ENCODE results near the gene PBX1.

PBX1 gene

GRCh38 chr1:164802529-164803282 is 243.7 kb downstream of the PBX1 start:
- no peak overlapping the region for H3K9ac ChIP-seq (ENCODE audit: low read length)
- TF ChIP-seq CTCF (IDR thresholded peaks at IDR 0.05; ENCODE audit: low read depth, low read length) (no peak), EZH2phosphoT487 (IDR thresholded peaks at IDR 0.05; ENCODE audit: low read depth) (no peak)
- no peaks in the 10 kb centered on the region for H3K36me3 ChIP-seq (replicated peaks; ENCODE audit: low read depth, low read length)
- H3K79me2 ChIP-seq (ENCODE audit: low read length), result no peaks in the 10 kb centered on the region
- no peaks in the 10 kb centered on the region for H3K4me1 ChIP-seq (ENCODE audit: low read length)
- H3K9me3 ChIP-seq (ENCODE audit: insufficient read depth, low read length), result no peaks in the 10 kb centered on the region
- H4K20me1 ChIP-seq (ENCODE audit: insufficient read depth, low read length), result no peaks in the 10 kb centered on the region
- H2AFZ ChIP-seq (ENCODE audit: low read depth, low read length), result no peak overlapping the region
- H3K4me3 ChIP-seq (ENCODE audit: low read length), result no peak overlapping the region
- peaks cover 5% of the 10 kb centered on the region; the same call in 1 of the 2 replicates for H3K27me3 ChIP-seq (ENCODE audit: low read depth, low read length)
- no peak overlapping the region for H3K4me2 ChIP-seq (ENCODE audit: low read length)
- H3K27ac ChIP-seq (ENCODE audit: low read length), result no peak overlapping the region

DNA sequence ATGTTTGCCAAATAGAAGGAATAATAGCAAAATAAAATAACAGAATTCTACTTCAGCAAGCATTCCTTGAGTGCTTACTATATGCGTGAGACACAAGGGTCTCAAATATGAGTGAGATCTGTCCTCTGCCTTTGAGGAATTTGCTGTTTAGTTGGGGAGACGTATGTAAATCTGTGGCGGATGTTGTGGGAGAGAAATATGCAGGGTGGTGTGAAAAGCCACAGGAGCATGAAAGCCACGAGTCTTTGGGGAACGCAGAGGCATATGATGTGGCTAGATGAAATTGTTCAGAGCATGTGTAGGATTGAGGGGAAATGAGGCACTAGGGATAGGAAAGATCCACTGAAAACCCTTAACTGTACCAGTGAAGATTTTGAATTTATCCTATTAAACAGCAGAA is 244.4 kb downstream of the PBX1 start:
- Histone ChIP-seq H3K36me3 (replicated peaks; ENCODE audit: low read depth, low read length) (no peaks in the 10 kb centered on the region), H3K27ac (ENCODE audit: low read length) (no peak overlapping the region), H3K9ac (ENCODE audit: low read length) (no peak overlapping the region), H3K4me3 (ENCODE audit: low read length) (no peak overlapping the region), H4K20me1 (ENCODE audit: insufficient read depth, low read length) (no peaks in the 10 kb centered on the region), H2AFZ (ENCODE audit: low read depth, low read length) (no peak overlapping the region), H3K4me2 (ENCODE audit: low read length) (no peak overlapping the region), H3K27me3 (ENCODE audit: low read depth, low read length) (peaks cover 5% of the 10 kb centered on the region; the same call in 1 of the 2 replicates), H3K9me3 (ENCODE audit: insufficient read depth, low read length) (no peaks in the 10 kb centered on the region), H3K4me1 (ENCODE audit: low read length) (no peaks in the 10 kb centered on the region), H3K79me2 (ENCODE audit: low read length) (no peaks in the 10 kb centered on the region)
- TF ChIP-seq CTCF (IDR thresholded peaks at IDR 0.05; ENCODE audit: low read depth, low read length), result no peak
- TF ChIP-seq EZH2phosphoT487 (IDR thresholded peaks at IDR 0.05; ENCODE audit: low read depth), result no peak

DNA sequence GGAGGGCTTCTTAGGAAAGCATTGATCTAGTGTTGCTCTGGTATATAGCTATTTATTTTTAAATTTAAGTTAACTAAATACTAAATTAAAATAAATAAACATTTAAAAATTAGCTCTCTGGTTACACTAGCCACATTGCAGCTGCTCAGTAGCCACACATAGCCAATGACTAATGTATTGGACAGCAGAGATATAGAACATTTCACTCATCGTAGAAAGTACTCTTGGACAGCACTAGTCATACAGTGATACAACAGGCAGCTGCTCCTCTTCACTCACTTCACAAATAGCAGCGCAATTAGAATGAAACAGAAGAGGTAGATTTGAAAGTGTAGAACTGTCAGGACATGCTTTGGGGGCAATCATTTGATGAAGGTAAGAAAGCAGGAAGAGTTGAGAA is 245.4 kb downstream of the PBX1 start:
- Histone ChIP-seq H3K79me2 (ENCODE audit: low read length) (no peaks in the 10 kb centered on the region), H3K9ac (ENCODE audit: low read length) (no peak overlapping the region), H3K4me2 (ENCODE audit: low read length) (no peak overlapping the region), H3K4me1 (ENCODE audit: low read length) (no peaks in the 10 kb centered on the region), H3K9me3 (ENCODE audit: insufficient read depth, low read length) (no peaks in the 10 kb centered on the region), H3K4me3 (ENCODE audit: low read length) (no peak overlapping the region), H3K27me3 (ENCODE audit: low read depth, low read length) (peaks cover 5% of the 10 kb centered on the region; the same call in 1 of the 2 replicates), H3K36me3 (replicated peaks; ENCODE audit: low read depth, low read length) (no peaks in the 10 kb centered on the region), H4K20me1 (ENCODE audit: insufficient read depth, low read length) (no peaks in the 10 kb centered on the region), H3K27ac (ENCODE audit: low read length) (no peak overlapping the region), H2AFZ (ENCODE audit: low read depth, low read length) (no peak overlapping the region)
- TF ChIP-seq CTCF (IDR thresholded peaks at IDR 0.05; ENCODE audit: low read depth, low read length) (no peak), EZH2phosphoT487 (IDR thresholded peaks at IDR 0.05; ENCODE audit: low read depth) (no peak)

- 0 out of 2 replicates have a peak, but pooled peaks cover 5% of the 10 kb centered on the region for H3K27me3 ChIP-seq (ENCODE audit: low read depth, low read length)
- H3K4me2 ChIP-seq (ENCODE audit: low read length), result no peak overlapping the region
- no peaks in the 10 kb centered on the region for H4K20me1 ChIP-seq (ENCODE audit: insufficient read depth, low read length)
- H3K9ac ChIP-seq (ENCODE audit: low read length), result no peak overlapping the region
- no peaks in the 10 kb centered on the region for H3K9me3 ChIP-seq (ENCODE audit: insufficient read depth, low read length)
- H3K27ac ChIP-seq (ENCODE audit: low read length), result no peak overlapping the region
- H2AFZ ChIP-seq (ENCODE audit: low read depth, low read length), result no peak overlapping the region
- H3K79me2 ChIP-seq (ENCODE audit: low read length), result no peaks in the 10 kb centered on the region
- no peaks in the 10 kb centered on the region for H3K36me3 ChIP-seq (replicated peaks; ENCODE audit: low read depth, low read length)
- H3K4me1 ChIP-seq (ENCODE audit: low read length), result no peaks in the 10 kb centered on the region
- TF ChIP-seq CTCF (IDR thresholded peaks at IDR 0.05; ENCODE audit: low read depth, low read length) (no peak), EZH2phosphoT487 (IDR thresholded peaks at IDR 0.05; ENCODE audit: low read depth) (no peak)
- H3K4me3 ChIP-seq (ENCODE audit: low read length), result no peak overlapping the region
These were observed 246.4 kb downstream of the PBX1 start for GRCh38 chr1:164805399-164805798.

Data from OCI-LY3 (cell line).